ENCODE measurements around the gene SENP7. TPM values are rescaled to one million over a fixed set of nuclear protein-coding genes. Genes with fewer than 3 reads are reported as not detected.

SENP7 gene
- total and polyA plus RNA-seq, 12 donors, result 6.2 to 43.0 (median 12.4) TPM

DNA sequence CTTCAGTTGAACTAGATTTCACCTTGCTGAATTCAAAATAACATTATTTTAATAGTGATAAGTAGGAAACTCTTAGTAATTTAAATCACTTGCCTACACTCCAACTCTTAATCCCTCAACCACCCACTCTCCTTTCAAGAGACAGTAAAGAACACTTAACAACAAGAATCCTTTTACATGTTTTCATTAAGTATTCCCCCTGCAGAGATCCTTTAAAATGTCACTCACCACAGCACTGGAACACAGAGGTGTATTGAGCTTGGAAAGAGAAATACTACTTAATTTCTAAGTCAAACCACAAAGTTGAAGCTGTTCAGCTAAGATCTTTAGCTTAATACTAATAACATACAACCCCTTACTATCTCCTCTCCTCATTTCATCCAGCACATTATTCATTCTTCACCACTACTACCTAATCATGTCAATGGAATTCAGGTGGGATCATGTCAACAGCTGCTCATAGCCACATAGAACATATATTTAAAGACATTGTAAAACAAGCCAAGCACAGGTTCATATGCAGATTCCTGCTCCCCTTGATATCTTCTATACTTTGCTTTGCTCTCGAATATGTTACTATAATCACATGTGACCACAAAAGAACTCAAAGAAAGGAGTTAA lies 233.1 kb downstream of the SENP7 start:
- H3K9me3 ChIP-seq (replicated peaks in 1 of 3), result no peaks in the 10 kb centered on the region
- no peaks in the 10 kb centered on the region for H3K36me3 ChIP-seq (replicated peaks in 1 of 2)
- no peak for DNase-seq
- H3K27ac ChIP-seq, result no peak overlapping the region
- TF ChIP-seq, protein P1, sequence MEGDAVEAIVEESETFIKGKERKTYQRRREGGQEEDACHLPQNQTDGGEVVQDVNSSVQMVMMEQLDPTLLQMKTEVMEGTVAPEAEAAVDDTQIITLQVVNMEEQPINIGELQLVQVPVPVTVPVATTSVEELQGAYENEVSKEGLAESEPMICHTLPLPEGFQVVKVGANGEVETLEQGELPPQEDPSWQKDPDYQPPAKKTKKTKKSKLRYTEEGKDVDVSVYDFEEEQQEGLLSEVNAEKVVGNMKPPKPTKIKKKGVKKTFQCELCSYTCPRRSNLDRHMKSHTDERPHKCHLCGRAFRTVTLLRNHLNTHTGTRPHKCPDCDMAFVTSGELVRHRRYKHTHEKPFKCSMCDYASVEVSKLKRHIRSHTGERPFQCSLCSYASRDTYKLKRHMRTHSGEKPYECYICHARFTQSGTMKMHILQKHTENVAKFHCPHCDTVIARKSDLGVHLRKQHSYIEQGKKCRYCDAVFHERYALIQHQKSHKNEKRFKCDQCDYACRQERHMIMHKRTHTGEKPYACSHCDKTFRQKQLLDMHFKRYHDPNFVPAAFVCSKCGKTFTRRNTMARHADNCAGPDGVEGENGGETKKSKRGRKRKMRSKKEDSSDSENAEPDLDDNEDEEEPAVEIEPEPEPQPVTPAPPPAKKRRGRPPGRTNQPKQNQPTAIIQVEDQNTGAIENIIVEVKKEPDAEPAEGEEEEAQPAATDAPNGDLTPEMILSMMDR (IDR thresholded peaks at IDR 0.05), result no peak
- TF ChIP-seq POLR2A (IDR thresholded peaks at IDR 0.05), result no peak
- no peaks in the 10 kb centered on the region for H3K4me1 ChIP-seq (replicated peaks in 1 of 2)
- intact Hi-C loops (cut with DNase I), result no loop called here
- no peaks in the 10 kb centered on the region for H3K27me3 ChIP-seq
- 84 to 96% (median 94%) methylated on average over 1 of the region's 1 CpG for WGBS, 4 donors
- H3K4me3 ChIP-seq, result no peak overlapping the region

DNA sequence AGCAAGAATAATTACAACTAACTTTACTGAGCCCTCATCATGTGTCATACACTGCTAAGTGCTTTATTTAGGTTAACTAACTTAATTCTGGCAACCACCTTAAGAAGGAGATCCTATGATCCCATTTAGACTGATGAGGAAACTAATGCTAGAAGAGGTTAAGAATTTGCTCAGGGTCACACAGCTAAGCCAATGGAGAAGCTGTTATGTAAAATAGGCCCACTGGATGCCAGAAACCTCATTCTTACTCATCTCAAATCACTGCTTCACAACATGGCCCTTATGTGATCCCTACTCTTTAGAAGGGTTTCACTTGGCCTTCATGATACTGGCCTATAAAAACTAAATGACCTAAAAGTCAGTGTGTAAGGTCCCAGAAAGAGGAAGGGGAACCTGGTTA lies 233.8 kb downstream of the SENP7 start:
- Histone ChIP-seq H3K27ac (no peak overlapping the region), H3K4me3 (no peak overlapping the region), H3K9me3 (replicated peaks in 1 of 3) (no peaks in the 10 kb centered on the region), H3K4me1 (replicated peaks in 1 of 2) (no peaks in the 10 kb centered on the region), H3K27me3 (no peaks in the 10 kb centered on the region), H3K36me3 (replicated peaks in 1 of 2) (no peaks in the 10 kb centered on the region)
- TF ChIP-seq, protein P1 (IDR thresholded peaks at IDR 0.05), result no peak
- TF ChIP-seq POLR2A (IDR thresholded peaks at IDR 0.05), result no peak
- intact Hi-C loops (cut with DNase I), result no loop called here
- no peak for DNase-seq

DNA sequence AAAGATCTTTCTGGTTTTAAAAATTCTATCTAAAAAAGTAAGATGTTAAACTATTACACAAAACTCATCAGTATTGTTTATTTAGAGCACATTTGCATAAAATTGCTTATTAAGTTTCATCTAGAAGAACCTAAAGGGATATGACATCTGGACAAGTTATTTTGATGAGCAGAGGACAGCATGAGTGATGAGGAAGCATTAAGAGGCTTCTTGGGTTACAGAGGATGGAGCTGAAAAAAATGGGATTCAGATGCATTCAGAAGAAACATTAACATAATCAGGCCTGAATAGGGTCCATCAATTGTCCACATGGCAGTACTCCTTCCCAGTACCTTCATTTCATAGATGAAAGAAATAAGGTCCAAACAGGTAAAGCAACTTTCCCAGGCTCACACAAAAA lies 234.3 kb downstream of the SENP7 start:
- no peaks in the 10 kb centered on the region for H3K4me1 ChIP-seq (replicated peaks in 1 of 2)
- no peaks in the 10 kb centered on the region for H3K27me3 ChIP-seq
- DNase-seq, result no peak
- H3K36me3 ChIP-seq (replicated peaks in 1 of 2), result no peaks in the 10 kb centered on the region
- intact Hi-C loops (cut with DNase I), result no loop called here
- H3K4me3 ChIP-seq, result no peak overlapping the region
- TF ChIP-seq, protein P1 (IDR thresholded peaks at IDR 0.05), result no peak
- TF ChIP-seq POLR2A (IDR thresholded peaks at IDR 0.05), result no peak
- H3K9me3 ChIP-seq (replicated peaks in 1 of 3), result no peaks in the 10 kb centered on the region
- no peak overlapping the region for H3K27ac ChIP-seq

Small RNA genes lying within 50 kb of the gene (small RNA-seq; reads per million reads assigned to genes)
- gene RF00019, result 0 reads per million in 2 donors

Other genes starting within 250 kb of the SENP7 start
- gene IMPG2, start 192.6 kb downstream of the SENP7 start, total RNA-seq, result 1 to 10 TPM in 1 of 9 donors, under 1 TPM in 8; 0.06 to 1.3 (median 0.25) TPM
- under 1 TPM; 0.10 to 0.35 (median 0.16) TPM for gene IMPG2, start 192.6 kb downstream of the SENP7 start, polyA plus RNA-seq
- 10 to 100 TPM; 16.0 to 48.6 (median 26.5) TPM for gene TRMT10C, start 48.7 kb upstream of the SENP7 start, total RNA-seq
- 10 to 100 TPM; 10.4 to 81.3 (median 12.0) TPM for gene TRMT10C, start 48.7 kb upstream of the SENP7 start, polyA plus RNA-seq
- gene PCNP, start 61.0 kb upstream of the SENP7 start, total RNA-seq, result 100 to 1,000 TPM in 5 of 9 donors, 10 to 100 TPM in 4; 41.0 to 133 (median 102) TPM
- 100 to 1,000 TPM in 1 of 3 donors, 10 to 100 TPM in 2; 47.8 to 146 (median 59.1) TPM for gene PCNP, start 61.0 kb upstream of the SENP7 start, polyA plus RNA-seq
- gene ZBTB11, start 163.9 kb upstream of the SENP7 start, total RNA-seq, result 10 to 100 TPM; 10.8 to 20.0 (median 14.8) TPM
- gene ZBTB11, start 163.9 kb upstream of the SENP7 start, polyA plus RNA-seq, result 10 to 100 TPM in 1 of 3 donors, 1 to 10 TPM in 2; 4.9 to 16.5 (median 6.7) TPM
- 1,000 to 10,000 TPM in 4 of 9 donors, 100 to 1,000 TPM in 5; 604 to 1,652 (median 972) TPM for gene RPL24, start 173.5 kb upstream of the SENP7 start, total RNA-seq
- 1,000 to 10,000 TPM; 1,228 to 2,705 (median 2,245) TPM for gene RPL24, start 173.5 kb upstream of the SENP7 start, polyA plus RNA-seq
- gene CEP97, start 211.4 kb upstream of the SENP7 start, total RNA-seq, result 10 to 100 TPM in 4 of 9 donors, 1 to 10 TPM in 5; 4.1 to 21.3 (median 8.5) TPM
- 1 to 10 TPM; 1.2 to 5.9 (median 2.1) TPM for gene CEP97, start 211.4 kb upstream of the SENP7 start, polyA plus RNA-seq